GM19467 (cell line): Measurements from ENCODE around the gene RSPH9.

Experiments
- ATAC-seq: cut with Tn5 transposase; IDR thresholded peaks from one replicate; pipeline ENCODE4 v1.9.1; 2021; ENCODE audit warnings: mild to moderate bottlenecking, moderate library complexity; ENCODE audit not compliant: unreplicated experiment

RSPH9 gene

GRCh38 chr6:43707767-43708166, 62.9 kb downstream of the RSPH9 start:
- ATAC-seq: no peak

GRCh38 chr6:43708860-43709653, 64.2 kb downstream of the RSPH9 start:
- ATAC-seq: no peak

DNA sequence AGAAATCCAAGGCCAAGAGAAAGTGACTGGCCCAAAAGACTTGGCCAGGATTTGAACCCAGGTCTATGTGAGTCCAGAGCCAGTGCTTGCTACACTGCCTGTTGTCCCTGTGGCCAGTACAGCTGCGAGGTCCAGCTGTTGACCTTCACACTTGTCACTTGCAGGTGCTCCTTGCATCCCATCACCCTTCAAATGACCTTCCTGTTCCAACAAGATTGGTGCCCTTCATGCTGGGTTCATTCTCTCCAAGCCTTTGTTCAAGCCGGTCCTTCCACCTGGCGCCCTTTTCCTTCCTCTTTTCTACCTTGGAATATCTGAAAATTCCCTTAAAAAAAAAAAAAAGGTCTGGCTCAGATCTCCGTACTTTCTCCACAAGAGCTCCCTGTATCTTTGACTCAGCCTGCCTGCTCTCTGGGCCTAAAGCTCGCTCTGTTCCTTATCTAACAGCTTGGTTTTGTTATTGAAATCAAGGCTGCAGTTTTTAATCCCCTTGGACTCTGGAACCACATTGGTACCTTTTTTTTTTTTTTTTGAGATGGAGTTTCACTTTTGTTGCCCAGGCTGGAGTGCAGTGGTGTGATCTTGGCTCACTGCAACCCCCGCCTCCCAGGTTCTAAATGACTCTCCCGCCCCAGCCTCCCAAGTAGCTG, 64.9 kb downstream of the RSPH9 start:
- no peak for ATAC-seq

GRCh38 chr6:43710576-43710975, 65.7 kb downstream of the RSPH9 start:
- no peak for ATAC-seq

DNA sequence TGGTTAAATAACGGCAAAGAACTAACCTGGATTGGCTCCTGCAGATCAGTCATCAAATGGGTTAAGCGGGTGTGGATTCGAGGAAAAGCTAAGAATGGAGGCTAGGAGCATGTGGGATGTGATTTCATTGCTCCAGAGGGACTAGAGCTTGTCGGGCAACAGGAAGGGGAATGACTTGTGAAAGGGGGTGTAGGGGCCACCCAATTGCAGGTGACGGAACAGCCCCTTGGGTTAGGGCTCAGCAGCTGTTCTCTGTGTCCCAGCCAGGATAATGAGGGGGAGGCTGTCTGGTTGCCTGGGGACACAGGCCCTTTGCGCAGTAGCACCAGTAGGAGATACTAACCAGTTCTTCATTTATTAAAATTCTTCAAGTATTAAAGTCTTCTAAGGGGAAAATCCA, 67.7 kb downstream of the RSPH9 start:
- no peak for ATAC-seq

DNA sequence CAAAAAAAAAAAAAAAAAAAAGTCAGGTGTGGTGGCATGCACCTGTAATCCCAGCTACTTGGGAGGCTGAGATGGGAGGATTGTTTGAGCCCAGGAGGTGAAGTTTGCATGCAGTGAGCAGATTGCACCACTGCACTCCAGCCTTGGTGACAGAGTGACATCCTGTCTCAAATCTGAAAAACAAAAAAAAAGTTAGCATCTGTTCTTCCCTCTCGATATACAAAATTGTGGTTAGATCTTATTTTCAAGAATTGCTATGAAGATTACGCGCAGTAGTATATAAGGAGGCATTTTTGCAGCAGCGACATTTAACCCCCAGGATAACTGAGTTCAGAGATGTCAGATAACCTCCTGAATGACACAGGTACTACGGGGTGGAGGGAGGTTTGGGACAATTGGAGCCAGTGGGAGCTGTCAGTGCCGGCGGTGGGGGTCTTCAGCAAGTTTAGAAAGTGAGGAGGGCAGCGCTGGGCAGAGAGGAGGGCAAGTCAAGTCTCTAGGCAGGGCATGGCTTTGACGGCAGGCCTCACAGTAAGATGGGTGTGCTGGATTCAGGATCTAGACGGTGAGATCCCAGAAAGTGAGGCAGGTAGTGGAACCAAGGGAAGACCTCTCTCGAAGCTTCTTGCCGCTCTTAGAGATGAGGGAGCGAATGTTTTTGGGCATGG, 68.9 kb downstream of the RSPH9 start:
- no peak for ATAC-seq

DNA sequence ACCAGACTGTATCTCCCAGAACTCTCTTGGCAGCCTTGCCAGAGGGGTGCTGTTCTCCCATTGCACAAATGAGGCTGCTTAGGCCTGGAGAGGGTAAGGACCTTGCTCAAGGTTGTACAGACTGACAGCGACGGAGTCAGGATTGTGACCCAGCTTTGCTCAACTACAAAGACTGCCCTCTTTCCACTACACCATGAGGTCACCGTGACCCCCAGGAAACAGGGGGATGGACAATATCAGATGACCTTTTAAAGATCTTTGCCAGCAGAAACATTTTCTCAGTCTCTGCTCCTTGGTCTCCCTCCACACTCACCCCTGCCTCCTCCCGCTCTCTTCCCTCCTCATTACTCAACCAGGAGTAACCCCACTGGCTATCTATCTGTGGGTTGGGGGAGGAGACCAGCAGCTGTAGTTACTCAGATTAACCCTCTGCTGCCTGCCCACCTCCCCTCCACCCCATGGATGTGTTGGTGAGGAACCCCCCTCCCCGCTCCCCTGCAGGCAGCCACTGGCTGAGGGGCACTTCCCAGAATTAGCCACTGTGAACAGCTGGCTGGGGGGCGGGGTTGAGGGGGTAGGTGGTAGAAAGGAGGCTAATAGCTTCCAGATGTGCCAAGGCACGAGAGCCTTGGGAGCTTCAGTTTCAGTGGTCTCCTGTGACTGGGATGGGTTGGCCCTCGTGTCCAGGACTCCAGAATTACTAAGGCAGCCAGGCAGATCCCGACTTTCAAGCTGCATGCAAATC, 69.6 kb downstream of the RSPH9 start:
- ATAC-seq: peak; percentile 14

GRCh38 chr6:43715056-43715788, 70.4 kb downstream of the RSPH9 start:
- peak; percentile 82 for ATAC-seq

DNA sequence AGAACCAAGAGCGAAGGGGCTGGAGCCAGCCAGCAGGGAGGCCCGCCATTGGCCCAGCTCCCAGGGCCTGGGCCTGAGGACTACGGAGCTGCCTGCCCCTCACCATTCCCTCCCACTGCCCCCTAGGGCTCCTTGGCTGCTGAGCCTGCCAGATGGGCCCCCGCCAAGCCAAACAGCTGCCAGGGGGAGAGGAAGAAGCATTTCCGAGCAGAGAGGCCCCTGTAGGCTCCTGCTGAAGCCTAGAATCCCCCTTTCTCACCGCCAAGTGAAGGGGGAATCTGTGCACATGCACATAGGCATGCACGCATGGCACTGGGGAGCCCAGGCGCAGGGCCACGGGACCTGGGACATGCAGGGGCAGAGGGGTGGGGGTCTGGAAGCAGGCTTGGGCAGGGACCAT, 71.3 kb downstream of the RSPH9 start:
- ATAC-seq: no peak

DNA sequence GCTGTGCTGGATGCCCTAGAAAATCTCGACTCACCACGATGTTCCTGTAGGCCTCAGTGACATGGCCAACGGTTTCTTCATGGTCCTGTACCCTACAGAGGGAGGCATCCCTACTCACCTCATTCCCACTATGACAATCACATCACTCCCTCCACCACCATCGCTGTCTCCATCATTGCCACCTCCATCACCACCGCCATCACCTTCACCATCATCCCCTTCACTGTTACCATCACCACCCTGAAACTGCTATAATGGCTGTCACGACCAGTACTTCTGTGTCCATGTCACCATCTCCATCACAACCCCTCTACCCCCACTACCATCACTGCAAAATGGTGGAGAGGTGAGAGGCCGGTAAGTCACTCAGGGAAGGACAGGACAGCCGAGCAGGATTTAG, 72.6 kb downstream of the RSPH9 start:
- no peak for ATAC-seq

- no peak for ATAC-seq
Observed at GRCh38 chr6:43717822-43718221, 73.0 kb downstream of the RSPH9 start.

DNA sequence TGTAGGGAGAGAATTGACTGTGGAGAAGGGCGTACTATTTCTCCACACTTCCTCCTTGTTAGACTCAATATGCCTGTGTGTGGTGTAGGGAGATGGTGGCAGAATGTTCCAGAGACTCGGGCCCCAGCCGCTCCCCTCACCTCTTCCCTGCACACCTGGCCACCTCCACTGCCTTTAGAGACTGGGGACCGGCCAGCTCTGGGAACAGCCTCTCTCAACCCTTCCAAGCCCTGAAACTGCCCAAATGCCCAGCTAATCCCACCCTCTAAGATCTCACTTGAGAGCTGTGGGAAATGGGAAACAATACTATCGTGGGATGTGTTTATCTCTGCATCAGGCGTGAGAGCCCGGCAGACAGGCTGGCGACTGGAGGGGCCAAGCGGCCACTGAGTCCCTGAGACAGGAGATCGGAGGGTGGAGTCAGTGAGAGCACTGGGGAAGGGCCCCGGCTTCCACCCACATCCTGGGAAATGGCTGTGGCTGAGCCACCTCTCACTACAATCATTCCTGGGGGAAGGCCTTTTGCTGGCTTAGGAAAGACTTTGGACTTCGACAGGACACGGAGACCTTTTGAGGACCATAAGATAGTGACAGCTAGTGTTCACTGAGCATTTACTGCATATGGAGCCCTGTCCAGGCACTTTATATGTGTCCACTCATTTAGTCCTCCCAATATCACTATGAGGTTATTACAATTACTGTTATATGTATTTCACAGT, 73.7 kb downstream of the RSPH9 start:
- no peak for ATAC-seq

DNA sequence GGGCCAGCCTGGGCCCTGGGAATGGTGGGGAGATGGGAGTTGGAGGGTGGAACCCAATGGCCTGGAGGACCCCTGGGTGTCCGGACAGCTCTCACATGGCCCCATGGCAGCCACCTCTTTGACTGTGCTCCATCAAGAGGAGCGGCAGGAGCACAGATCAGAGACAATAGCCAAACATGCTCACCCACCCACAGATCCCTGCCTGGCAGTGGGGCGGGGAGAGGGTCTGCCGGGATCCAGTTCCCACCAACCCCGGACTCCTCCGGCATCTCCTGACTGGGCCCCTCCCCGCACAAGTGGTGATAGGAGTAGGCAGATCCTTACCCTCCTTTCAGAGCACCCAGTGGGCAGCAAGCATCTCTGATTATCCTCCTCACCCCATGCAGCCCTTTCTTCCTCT, 74.7 kb downstream of the RSPH9 start:
- no peak for ATAC-seq

GRCh38 chr6:43720999-43721398, 76.2 kb downstream of the RSPH9 start:
- ATAC-seq: no peak
